Prostate gland (tissue), 2 donors: Measurements from ENCODE around the gene RNF157. TPM values are rescaled to one million over a fixed set of nuclear protein-coding genes. Genes with fewer than 3 reads are reported as not detected.

Experiments
- DNase-seq: peaks from one replicate; pipeline ENCODE4 v3.0.0-alpha.2; 2019; ENCODE audit warnings: low spot score
- H3K27ac ChIP-seq, 2 donors: fragments of 200-600 bp; sonication (generic); 2 replicates each; pipeline ENCODE4 v1.5.1; 2017 to 2019
- H3K27me3 ChIP-seq: fragments of 200-600 bp; sonication (generic); replicated peaks from 2 replicates; pipeline ENCODE4 v1.5.1; 2019; ENCODE audit not compliant: insufficient read depth
- H3K36me3 ChIP-seq, 2 donors: fragments of 200-600 bp; sonication (generic); 1 replicate in 1 of 2; 2 replicates in 1 of 2; pipeline versions ENCODE4 v1.5.1 to v1.8.1; 2017 to 2019
- H3K4me1 ChIP-seq: fragments of 200-600 bp; sonication (generic); replicated peaks from 2 replicates; pipeline ENCODE4 v1.5.1; 2019
- H3K4me3 ChIP-seq, 2 donors: fragments of 200-600 bp; sonication (generic); 2 replicates each; pipeline ENCODE4 v1.5.1; 2017 to 2019
- H3K9me3 ChIP-seq: fragments of 200-600 bp; sonication (generic); 2 replicates; pipeline ENCODE4 v1.5.1; 2017
- POLR2A ChIP-seq: fragments of 450-650 bp; IDR thresholded peaks from one replicate; pipeline ENCODE4 v1.6.1; 2016; ENCODE audit warnings: antibody characterized with exemption, mild to moderate bottlenecking
- POLR2AphosphoS5 ChIP-seq: sonication (generic); formaldehyde crosslinking; IDR thresholded peaks from one replicate; pipeline ENCODE4 v1.6.1; 2017; ENCODE audit warnings: antibody characterized with exemption
- WGBS: methylation state at CpG from one replicate; pipeline ENCODE4 v1.1.5; 2018; 5-methylcytosine and 5-hydroxymethylcytosine counted together
- intact Hi-C: fragments of 100-400 bp; cut with DNase I; formaldehyde crosslinking; loops from one replicate; pipeline ENCODE4 v1.14.2; 2022
- total RNA-seq, 2 donors: library from RNA; depleted of rRNA; stranded (reverse); fragments of >200 nt; gene quantifications; one replicate each; pipeline ENCODE4 v1.1.0, GENCODE V29; 2016
- TF ChIP-seq, protein P1 (sequence below), 4 experiments: fragments of 200-600 bp in 2 of 4; fragments of 450-650 bp in 2 of 4; sonication (generic) in 2 of 4; IDR thresholded peaks; 1 replicate in 3 of 4; 2 replicates in 1 of 4; pipeline ENCODE4 v1.5.1; 2016 to 2019; ENCODE audit warnings: antibody characterized with exemption in 4 of 4, mild to moderate bottlenecking in 2 of 4, moderate library complexity in 2 of 4

RNF157 gene
- total RNA-seq, 2 donors from 2014 or later, result 1.6 to 47.5 TPM

DNA sequence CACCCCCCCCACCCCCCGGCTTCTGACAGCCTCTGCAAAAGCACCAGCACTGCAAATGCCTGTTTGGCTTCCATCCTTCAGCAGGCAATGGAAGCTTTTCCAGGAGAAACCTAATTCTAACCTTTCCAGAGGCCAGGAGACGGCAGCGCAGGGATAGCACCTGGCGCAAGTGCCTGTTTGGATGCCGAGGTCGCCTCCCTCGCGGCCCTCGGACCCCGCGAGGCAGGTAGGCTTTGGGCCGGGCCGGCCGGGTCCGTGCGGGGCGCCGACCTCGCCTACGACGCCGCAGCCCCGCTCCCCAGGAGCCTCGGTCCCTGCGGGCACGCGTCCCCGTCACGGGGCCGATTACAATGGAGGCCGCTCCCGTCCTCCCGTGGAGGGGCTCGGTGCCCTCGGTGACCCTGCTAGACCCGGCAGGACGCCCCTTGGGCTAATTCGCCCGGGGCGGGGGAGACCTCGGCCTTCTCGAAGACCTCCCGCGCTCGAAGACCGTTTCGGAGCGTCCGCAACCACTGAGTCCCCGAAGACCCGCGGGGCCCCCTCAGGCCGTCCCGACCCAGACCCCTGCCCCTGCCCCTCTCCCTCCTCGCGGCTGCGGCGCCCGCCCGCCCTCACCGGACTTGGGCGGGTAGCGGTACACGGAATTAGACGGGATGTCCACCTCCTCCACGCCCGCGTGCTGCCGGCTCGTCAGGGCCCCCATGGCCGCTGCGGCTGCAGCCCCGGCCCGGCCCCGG lies 587 bp downstream of the RNF157 start:
- no peak for DNase-seq
- Histone ChIP-seq H3K27ac (no peak overlapping the region), H3K4me1 (no peaks in the 10 kb centered on the region), H3K9me3 (no peaks in the 10 kb centered on the region), H3K27me3 (no peaks in the 10 kb centered on the region), H3K4me3 (peak overlapping the region; percentile 33 to 43), H3K36me3 (no peaks in the 10 kb centered on the region)
- TF ChIP-seq POLR2A, result no peak
- TF ChIP-seq, protein P1, sequence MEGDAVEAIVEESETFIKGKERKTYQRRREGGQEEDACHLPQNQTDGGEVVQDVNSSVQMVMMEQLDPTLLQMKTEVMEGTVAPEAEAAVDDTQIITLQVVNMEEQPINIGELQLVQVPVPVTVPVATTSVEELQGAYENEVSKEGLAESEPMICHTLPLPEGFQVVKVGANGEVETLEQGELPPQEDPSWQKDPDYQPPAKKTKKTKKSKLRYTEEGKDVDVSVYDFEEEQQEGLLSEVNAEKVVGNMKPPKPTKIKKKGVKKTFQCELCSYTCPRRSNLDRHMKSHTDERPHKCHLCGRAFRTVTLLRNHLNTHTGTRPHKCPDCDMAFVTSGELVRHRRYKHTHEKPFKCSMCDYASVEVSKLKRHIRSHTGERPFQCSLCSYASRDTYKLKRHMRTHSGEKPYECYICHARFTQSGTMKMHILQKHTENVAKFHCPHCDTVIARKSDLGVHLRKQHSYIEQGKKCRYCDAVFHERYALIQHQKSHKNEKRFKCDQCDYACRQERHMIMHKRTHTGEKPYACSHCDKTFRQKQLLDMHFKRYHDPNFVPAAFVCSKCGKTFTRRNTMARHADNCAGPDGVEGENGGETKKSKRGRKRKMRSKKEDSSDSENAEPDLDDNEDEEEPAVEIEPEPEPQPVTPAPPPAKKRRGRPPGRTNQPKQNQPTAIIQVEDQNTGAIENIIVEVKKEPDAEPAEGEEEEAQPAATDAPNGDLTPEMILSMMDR (IDR thresholded peaks at IDR 0.05), result no peak
- no peak for TF ChIP-seq POLR2AphosphoS5
- intact Hi-C loops, result no loop called here
- WGBS, result 7% methylated on average over 58 of the region's 75 CpGs

DNA sequence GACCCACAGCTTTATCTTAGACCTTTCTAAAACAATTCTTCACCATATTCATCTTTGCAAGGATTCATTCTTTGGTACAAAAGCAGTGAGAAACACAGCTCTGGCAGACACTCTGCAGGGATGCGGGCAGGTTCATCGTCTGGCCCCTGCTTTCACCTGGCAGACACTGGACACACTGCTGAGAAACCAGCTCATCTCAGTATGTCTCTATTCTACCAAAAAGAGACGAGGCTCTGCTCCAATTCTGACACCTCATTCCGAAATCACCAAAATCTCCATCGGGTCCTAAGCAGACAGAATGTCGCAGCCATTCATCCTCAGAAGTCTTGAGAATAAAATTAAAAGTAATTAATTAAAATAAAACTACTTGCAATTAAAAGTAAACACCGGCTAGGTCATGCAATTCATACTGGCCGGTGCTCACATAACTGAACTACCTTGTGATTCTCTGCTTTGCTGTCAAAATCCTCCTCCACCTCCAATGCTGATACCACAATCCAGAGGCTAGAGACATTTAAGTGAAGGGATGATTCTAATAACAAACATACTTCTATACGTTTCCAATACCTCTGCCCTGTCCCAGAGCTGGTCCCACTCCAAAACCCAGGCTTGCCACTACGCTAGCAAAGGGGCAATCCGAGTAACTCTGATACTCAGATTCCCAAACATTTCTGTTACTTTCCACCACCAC lies 1.3 kb downstream of the RNF157 start:
- no peak for DNase-seq
- no peak overlapping the region for H3K4me3 ChIP-seq

DNA sequence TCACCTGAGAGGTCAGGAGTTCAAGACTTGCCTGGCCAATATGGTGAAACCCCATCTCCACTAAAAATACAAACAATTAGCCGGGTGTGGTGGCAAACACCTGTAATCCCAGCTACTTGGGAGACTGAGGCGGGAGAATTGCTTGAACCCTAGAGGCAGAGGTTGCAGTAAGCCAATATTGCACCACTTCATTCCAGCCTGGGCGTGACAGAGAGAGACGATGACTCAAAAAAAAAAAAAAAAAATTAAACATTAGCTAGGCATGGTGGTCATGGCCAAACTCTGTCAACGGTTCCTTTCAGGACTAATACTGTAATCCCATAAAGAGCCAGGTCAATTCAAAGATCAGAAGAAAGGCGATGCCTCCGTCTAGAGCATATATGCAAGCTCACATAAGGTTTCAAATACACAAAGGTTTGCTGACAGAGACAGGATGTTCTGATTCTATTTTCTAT lies 2.4 kb downstream of the RNF157 start:
- H3K27me3 ChIP-seq, result no peaks in the 10 kb centered on the region
- no peak overlapping the region for H3K27ac ChIP-seq
- no peak for DNase-seq
- TF ChIP-seq POLR2A (no peak), POLR2AphosphoS5 (no peak)
- TF ChIP-seq, protein P1 (IDR thresholded peaks at IDR 0.05), result no peak
- H3K4me1 ChIP-seq, result no peaks in the 10 kb centered on the region
- intact Hi-C loops, result no loop called here
- no peak overlapping the region for H3K4me3 ChIP-seq
- no peaks in the 10 kb centered on the region for H3K9me3 ChIP-seq
- H3K36me3 ChIP-seq, result no peaks in the 10 kb centered on the region
- WGBS, result 82% methylated on average over 7 of the region's 7 CpGs

More for the DNA sequence above, 1.3 kb downstream of the RNF157 start:
- intact Hi-C loops, result no loop called here
- H3K27me3 ChIP-seq, result no peaks in the 10 kb centered on the region
- H3K9me3 ChIP-seq, result no peaks in the 10 kb centered on the region
- no peak for TF ChIP-seq POLR2AphosphoS5
- TF ChIP-seq, protein P1 (IDR thresholded peaks at IDR 0.05), result no peak
- no peak for TF ChIP-seq POLR2A
- 61% methylated on average over 11 of the region's 11 CpGs for WGBS
- no peak overlapping the region for H3K27ac ChIP-seq
- no peaks in the 10 kb centered on the region for H3K36me3 ChIP-seq
- H3K4me1 ChIP-seq, result no peaks in the 10 kb centered on the region

DNA sequence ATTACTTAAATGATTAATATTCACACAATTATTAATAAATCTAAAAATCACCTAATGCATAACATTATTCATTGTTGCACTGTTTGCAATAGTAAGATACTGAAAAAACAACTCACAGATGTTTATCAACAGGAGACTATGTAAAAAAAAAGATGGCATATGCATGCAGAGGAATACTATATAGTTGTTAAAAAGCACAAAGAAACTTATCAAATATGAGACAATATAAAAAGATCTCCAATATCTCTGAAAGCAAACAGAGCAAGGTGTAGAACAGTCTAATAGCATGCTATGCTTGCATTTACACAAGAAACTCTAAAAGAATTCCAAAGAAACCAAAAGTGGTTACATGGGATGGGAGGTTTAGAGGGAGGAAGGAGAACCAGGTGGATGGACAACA lies 3.7 kb downstream of the RNF157 start:
- DNase-seq, result no peak
- no peak for TF ChIP-seq POLR2AphosphoS5
- TF ChIP-seq, protein P1 (IDR thresholded peaks at IDR 0.05), result no peak
- TF ChIP-seq POLR2A, result no peak

DNA sequence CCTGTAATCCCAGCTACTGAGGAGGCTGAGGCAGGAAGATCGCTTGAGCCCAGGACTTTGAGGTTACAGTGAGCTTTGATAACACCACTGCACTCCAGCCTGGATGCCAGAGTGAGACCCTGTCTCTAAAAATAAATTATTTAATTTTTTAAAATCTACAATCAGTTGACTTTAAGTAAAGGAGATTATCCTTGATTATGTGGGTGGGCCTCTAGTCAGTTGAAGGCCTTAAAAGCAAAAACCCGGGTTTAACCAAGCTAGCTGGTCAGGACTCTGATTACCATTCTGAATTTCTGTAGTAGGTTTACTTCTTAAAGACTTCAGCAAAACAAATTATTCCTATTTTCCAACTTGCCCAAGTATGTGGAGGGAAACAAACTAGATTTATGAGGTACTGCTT lies 4.4 kb downstream of the RNF157 start:
- DNase-seq, result no peak
- TF ChIP-seq POLR2A, result no peak
- TF ChIP-seq, protein P1 (IDR thresholded peaks at IDR 0.05), result no peak
- no peak for TF ChIP-seq POLR2AphosphoS5
- Histone ChIP-seq H3K36me3 (no peaks in the 10 kb centered on the region), H3K9me3 (no peaks in the 10 kb centered on the region), H3K4me1 (no peaks in the 10 kb centered on the region), H3K4me3 (no peak overlapping the region), H3K27ac (no peak overlapping the region), H3K27me3 (no peaks in the 10 kb centered on the region)
- intact Hi-C loops, result no loop called here
- 95% methylated on average over 2 of the region's 2 CpGs for WGBS

More for the DNA sequence above, 3.7 kb downstream of the RNF157 start:
- H3K27me3 ChIP-seq, result no peaks in the 10 kb centered on the region
- intact Hi-C loops, result no loop called here
- no peak overlapping the region for H3K27ac ChIP-seq
- no peaks in the 10 kb centered on the region for H3K9me3 ChIP-seq
- no peaks in the 10 kb centered on the region for H3K4me1 ChIP-seq
- H3K4me3 ChIP-seq, result no peak overlapping the region
- no peaks in the 10 kb centered on the region for H3K36me3 ChIP-seq
